Erythroblast (primary cell): ENCODE results near the gene CPED1.

Experiments
- GATA1 ChIP-seq: IDR thresholded peaks from 2 replicates; pipeline ENCODE4 v1.6.1; 2011; ENCODE audit warnings: low read depth, mild to moderate bottlenecking, control low read depth, low read length, moderate library complexity
- POLR2A ChIP-seq: IDR thresholded peaks from 2 replicates; pipeline ENCODE4 v1.6.1; 2011; ENCODE audit warnings: mild to moderate bottlenecking, low read length

DNA sequence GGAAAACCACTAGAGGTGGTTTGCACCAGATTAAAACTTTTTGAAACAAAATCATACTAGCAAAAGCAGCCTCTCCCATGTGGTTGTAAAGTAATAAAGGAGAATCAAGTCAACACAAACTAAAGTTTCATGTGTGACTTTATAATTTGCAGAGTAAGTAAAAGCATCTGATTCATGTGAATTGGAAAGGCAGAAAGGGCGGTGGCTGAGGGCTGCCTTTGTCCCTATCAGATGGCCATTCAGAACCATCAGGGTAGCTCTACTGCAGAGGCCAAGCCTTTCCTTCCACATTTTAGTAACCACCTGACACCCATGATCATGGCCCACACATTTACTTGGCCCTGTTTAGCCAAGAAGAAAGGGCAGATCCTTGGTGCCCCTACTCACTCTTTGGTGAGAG is 356.0 kb downstream of the CPED1 start:
- no peak for TF ChIP-seq POLR2A
- TF ChIP-seq GATA1, result no peak
